Thymus (tissue), 11 donors: ENCODE data around the gene HECTD1. TPM values are rescaled to one million over a fixed set of nuclear protein-coding genes. Genes with fewer than 3 reads are reported as not detected.

Experiments
- DNase-seq, 9 donors: peaks; one replicate each; pipeline ENCODE4 v3.0.0-alpha.2; 2013; ENCODE audit warnings: low spot score in 9 of 9, low read depth in 6 of 9, missing footprints in 1 of 9
- H3K27ac ChIP-seq, 2 donors: one replicate each; pipeline ENCODE4 v1.5.1; 2013; ENCODE audit warnings: control low read depth in 1 of 2, low read depth in 1 of 2, low read length in 1 of 2, mild to moderate bottlenecking in 1 of 2, moderate library complexity in 1 of 2
- H3K27me3 ChIP-seq, 2 donors: one replicate each; pipeline ENCODE4 v1.5.1; 2013; ENCODE audit warnings: low read length in 1 of 2; ENCODE audit not compliant: control insufficient read depth in 2 of 2, insufficient read depth in 1 of 2
- H3K36me3 ChIP-seq, 2 donors: one replicate each; pipeline ENCODE4 v1.5.1; 2013; ENCODE audit warnings: low read length in 1 of 2, mild to moderate bottlenecking in 1 of 2, moderate library complexity in 1 of 2; ENCODE audit not compliant: control insufficient read depth in 2 of 2, insufficient read depth in 2 of 2
- H3K4me1 ChIP-seq, 2 donors: one replicate each; pipeline ENCODE4 v1.5.1; 2013; ENCODE audit warnings: low read length in 2 of 2; ENCODE audit not compliant: control insufficient read depth in 2 of 2, insufficient read depth in 2 of 2
- H3K4me3 ChIP-seq, 2 donors: one replicate each; pipeline ENCODE4 v1.5.1; 2013; ENCODE audit warnings: low read length in 2 of 2, control low read depth in 1 of 2, mild to moderate bottlenecking in 1 of 2
- H3K9me3 ChIP-seq, 2 donors: one replicate each; pipeline ENCODE4 v1.5.1; 2013; ENCODE audit warnings: low read length in 1 of 2, mild to moderate bottlenecking in 1 of 2; ENCODE audit not compliant: control insufficient read depth in 2 of 2, insufficient read depth in 1 of 2
- WGBS: extraction: QIAGEN DNeasy Blood & Tissue Kit; methylation state at CpG from one replicate; pipeline ENCODE4 v1.1.7; 2013; 5-methylcytosine and 5-hydroxymethylcytosine counted together
- polyA plus RNA-seq: library from polyadenylated mRNA; stranded (reverse); fragments of 200-250 nt; gene quantifications from one replicate; pipeline ENCODE4 v1.2.3, GENCODE V29; 2013
- total RNA-seq: library from RNA; stranded (reverse); fragments of 120-200 nt; gene quantifications from one replicate; pipeline ENCODE4 v1.2.4, GENCODE V29; 2013
- donor health status: healthy.

The HECTD1 gene
- total and polyA plus RNA-seq, 2 donors = 46.0 to 74.3 TPM

DNA sequence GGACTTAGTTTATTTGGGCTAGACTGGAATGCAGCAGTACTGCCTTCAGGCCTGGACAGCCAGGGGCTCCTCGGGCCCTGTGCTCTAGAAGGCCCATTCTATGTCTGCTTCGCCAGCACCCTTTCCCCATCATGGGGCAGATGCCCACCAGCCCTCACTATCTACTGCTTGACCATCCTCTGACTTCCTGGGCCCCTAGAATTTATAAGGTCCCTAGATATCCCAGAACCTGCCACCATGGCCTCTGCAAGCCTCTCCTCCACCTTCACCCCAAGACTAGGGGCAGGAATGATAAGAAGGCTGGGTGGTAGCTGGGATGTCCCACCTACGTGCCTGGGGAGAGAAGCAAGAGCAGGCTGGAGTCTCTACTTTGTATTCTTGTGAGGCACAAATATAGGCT is 122.6 kb downstream of the HECTD1 start:
- Histone ChIP-seq H3K4me1 (no peaks in the 10 kb centered on the region), H3K4me3 (no peak overlapping the region), H3K27ac (no peak overlapping the region), H3K36me3 (no peaks in the 10 kb centered on the region), H3K27me3 (no peaks in the 10 kb centered on the region), H3K9me3 (no peaks in the 10 kb centered on the region)
- DNase-seq = no peak
- WGBS = over 99% methylated on average over 3 of the region's 3 CpGs

DNA sequence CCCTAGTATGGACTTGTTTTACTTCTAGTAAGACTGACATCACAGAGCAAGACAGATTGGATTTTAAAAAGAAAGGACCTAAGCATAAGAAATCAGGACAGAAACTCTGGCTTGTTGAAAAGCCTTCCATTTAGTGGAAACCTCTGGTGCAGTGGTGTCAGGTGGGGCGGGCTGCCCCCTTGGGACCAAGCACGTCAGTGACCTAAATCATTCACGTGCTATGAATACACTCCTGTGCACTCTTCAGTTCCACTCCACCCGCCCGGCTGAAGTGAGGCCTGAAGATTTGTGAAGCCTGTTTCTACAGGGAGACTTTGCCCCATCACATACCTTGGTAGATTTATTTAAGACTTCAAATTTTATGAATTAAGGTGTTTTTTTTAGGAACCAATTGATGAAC is 123.2 kb downstream of the HECTD1 start:
- H3K4me3 ChIP-seq = no peak overlapping the region
- no peaks in the 10 kb centered on the region for H3K36me3 ChIP-seq
- no peak overlapping the region for H3K27ac ChIP-seq
- 98% methylated on average over 5 of the region's 5 CpGs for WGBS
- no peak for DNase-seq
- H3K9me3 ChIP-seq = no peaks in the 10 kb centered on the region
- H3K4me1 ChIP-seq = no peaks in the 10 kb centered on the region
- no peaks in the 10 kb centered on the region for H3K27me3 ChIP-seq

DNA sequence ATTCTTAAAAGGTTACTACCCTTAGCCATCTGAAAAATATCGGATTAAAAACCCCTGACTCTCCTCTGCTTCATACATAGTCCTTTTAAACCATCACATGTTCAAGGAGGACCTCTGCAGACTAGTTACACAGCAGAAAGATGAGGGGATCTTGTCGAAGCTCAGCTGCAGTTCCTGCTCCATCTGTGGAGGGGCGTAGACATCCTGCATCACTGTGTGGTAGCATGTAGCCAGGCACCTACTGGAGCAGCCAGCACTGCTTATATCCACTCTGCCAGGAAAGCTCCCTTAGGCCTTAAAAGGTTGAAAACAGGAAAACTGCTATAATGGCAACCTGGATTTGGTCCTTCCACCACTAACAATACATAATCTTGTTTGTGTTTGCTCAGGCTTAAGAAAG is 123.8 kb downstream of the HECTD1 start:
- Histone ChIP-seq H3K36me3 (no peaks in the 10 kb centered on the region), H3K27ac (no peak overlapping the region), H3K9me3 (no peaks in the 10 kb centered on the region), H3K27me3 (no peaks in the 10 kb centered on the region), H3K4me3 (no peak overlapping the region), H3K4me1 (no peaks in the 10 kb centered on the region)
- DNase-seq = no peak
- WGBS = 95% methylated on average over 3 of the region's 3 CpGs

DNA sequence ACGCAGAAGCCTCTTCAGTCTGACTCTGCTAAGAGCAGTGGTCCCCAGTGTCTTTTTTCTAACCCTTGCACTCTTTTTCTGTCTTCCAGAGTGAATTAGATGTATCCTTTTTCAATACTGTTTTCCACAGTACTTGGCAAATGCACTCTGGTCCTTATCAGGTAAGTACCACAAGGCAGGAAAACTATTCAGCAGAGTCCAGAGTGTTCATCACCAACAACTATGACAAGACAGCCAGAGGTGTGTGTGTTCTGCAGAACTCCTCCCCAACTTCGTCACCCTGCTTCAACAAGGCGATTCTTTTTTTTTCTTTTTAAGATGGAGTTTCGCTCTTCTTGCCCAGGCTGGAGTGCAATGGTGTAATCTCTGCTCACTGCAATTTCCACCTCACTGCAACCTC is 127.1 kb downstream of the HECTD1 start:
- no peaks in the 10 kb centered on the region for H3K4me1 ChIP-seq
- H3K27me3 ChIP-seq = no peaks in the 10 kb centered on the region
- H3K36me3 ChIP-seq = no peaks in the 10 kb centered on the region
- H3K4me3 ChIP-seq = no peak overlapping the region
- WGBS = 98% methylated on average over 4 of the region's 4 CpGs
- H3K9me3 ChIP-seq = no peaks in the 10 kb centered on the region
- no peak for DNase-seq
- no peak overlapping the region for H3K27ac ChIP-seq

DNA sequence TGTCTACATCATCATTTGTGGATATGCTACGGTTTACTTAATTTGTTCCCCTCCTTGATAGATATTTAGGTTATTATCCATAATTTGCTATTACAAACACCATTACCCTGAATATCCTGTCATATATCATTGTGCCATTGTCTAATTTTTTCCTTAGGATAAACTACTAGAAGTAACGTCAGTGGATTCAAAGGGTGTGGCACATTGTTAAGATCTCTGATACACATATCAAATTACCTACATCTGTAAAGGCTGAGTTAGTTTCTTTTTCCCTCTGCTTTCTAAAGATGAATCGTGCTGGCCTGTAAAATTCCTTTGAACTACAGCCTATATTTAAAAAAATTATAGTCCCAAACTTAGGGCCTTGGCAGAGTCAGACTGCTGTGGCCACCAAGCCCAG is 127.5 kb downstream of the HECTD1 start:
- no peak for DNase-seq
- Histone ChIP-seq H3K27ac (no peak overlapping the region), H3K4me1 (no peaks in the 10 kb centered on the region), H3K9me3 (no peaks in the 10 kb centered on the region), H3K4me3 (no peak overlapping the region), H3K27me3 (no peaks in the 10 kb centered on the region), H3K36me3 (no peaks in the 10 kb centered on the region)
- 92% methylated on average over 3 of the region's 3 CpGs for WGBS

DNA sequence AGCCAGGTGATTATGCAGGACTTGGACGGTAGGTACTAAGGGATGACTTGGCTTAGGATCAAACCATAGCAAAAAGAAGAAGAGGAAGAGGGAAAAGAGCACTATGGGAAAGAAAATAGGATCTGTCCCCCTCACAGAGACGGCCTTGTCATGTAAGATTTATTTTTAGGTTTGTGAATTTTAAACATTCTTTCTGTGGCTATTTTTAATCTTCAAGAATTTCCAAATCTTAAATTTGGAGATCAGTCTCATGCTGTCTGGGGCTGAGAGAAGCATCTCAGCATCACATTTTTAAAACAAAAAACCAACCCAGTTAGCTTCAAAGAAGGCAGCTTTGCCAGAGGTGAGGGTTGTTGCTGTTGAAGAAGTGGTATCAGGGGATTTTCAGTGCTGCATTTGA is 128.8 kb downstream of the HECTD1 start:
- Histone ChIP-seq H3K4me3 (no peak overlapping the region), H3K4me1 (no peaks in the 10 kb centered on the region), H3K27me3 (no peaks in the 10 kb centered on the region), H3K36me3 (no peaks in the 10 kb centered on the region), H3K9me3 (no peaks in the 10 kb centered on the region), H3K27ac (no peak overlapping the region)
- 66% methylated on average over 2 of the region's 2 CpGs for WGBS
- DNase-seq = no peak

DNA sequence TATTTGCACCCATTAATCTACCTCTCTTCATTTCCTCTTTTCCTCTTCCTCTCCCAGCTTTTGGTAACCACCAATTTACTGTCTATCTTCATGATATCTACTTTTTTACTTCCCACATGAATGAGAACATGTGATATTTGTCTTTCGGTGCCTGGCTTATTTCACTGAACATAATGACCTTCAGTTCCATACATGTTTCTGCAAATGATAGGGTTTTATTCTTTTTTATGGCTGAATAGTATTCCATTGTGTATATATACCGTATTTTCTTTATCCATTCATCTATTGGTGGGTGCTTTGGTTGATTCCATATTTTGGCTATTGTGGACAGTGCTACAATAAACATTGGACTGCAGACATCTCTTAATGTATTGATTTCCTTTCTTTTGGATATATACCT is 132.4 kb downstream of the HECTD1 start:
- Histone ChIP-seq H3K4me3 (no peak overlapping the region), H3K4me1 (no peaks in the 10 kb centered on the region), H3K27ac (no peak overlapping the region), H3K9me3 (no peaks in the 10 kb centered on the region), H3K27me3 (no peaks in the 10 kb centered on the region), H3K36me3 (peaks cover 0 to 2% of the 10 kb centered on the region in 2 donors)
- no peak for DNase-seq
- WGBS = 99% methylated on average over 2 of the region's 2 CpGs

DNA sequence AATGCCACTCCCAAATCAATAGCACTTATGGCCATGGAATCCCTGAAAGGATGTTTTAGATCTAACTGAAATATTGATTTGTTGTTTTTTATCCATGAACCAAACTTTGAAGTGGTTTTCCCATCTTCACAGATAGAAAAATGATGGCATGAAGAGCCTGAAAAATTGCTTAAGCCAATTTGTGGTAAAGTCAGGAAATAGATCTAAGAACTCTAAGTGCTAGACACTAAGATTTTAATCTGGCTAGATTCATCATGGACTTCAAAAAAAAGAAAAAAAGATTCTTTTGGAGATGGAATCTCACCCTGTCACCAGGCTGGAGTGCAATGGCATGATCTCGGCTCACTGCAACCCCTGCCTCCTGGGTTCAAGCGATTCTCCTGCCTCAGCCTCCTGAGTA is 136.4 kb downstream of the HECTD1 start:
- H3K9me3 ChIP-seq = no peaks in the 10 kb centered on the region
- no peak overlapping the region for H3K27ac ChIP-seq
- H3K36me3 ChIP-seq = peaks cover 0 to 4% of the 10 kb centered on the region in 2 donors
- 98% methylated on average over 2 of the region's 2 CpGs for WGBS
- no peaks in the 10 kb centered on the region for H3K4me1 ChIP-seq
- no peak overlapping the region for H3K4me3 ChIP-seq
- no peaks in the 10 kb centered on the region for H3K27me3 ChIP-seq
- DNase-seq = no peak

DNA sequence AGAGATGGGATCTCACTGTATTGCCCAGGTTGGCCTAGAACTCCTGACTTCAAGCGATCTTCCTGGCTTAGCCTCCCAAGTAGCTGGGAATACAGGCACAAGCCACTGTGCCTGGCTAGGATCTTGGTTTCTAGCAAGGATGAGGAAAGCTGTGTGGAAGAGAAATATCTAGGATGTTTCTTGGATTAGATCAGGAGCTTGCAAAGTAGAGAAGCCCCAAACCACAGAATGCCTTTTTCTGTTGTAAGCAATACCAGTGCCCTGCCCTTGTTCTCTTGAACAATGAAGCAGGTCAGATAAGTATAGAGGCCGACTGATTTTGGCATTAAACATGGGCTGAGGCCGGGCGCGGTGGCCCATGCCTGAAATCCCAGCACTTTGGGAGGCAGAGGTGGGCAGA is 137.2 kb downstream of the HECTD1 start:
- Histone ChIP-seq H3K36me3 (peaks cover 0 to 4% of the 10 kb centered on the region in 2 donors), H3K27me3 (no peaks in the 10 kb centered on the region), H3K27ac (no peak overlapping the region), H3K4me1 (no peaks in the 10 kb centered on the region), H3K9me3 (no peaks in the 10 kb centered on the region), H3K4me3 (no peak overlapping the region)
- WGBS = 99% methylated on average over 5 of the region's 5 CpGs
- no peak for DNase-seq

DNA sequence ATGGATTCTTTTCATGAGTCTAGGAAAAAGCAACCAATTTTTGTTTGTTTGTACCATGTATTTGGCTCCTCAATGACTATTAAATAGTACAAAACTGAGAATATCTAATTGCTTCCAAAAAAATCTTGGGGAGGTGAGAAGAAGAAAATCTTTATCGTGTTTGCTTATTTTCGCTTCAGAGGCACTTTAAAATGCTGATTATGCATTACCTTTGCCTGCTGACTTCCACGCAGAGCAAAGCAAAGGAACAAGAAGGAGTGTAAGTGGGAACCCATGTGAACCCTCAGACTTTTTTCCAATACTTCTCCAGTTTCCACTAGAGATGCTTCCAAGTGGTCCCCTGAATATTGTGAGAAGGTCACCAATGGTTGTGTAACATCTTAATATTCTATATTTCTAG is 138.2 kb downstream of the HECTD1 start:
- no peaks in the 10 kb centered on the region for H3K9me3 ChIP-seq
- H3K4me3 ChIP-seq = no peak overlapping the region
- WGBS = 98% methylated on average over 3 of the region's 3 CpGs
- peaks cover 0 to 4% of the 10 kb centered on the region in 2 donors for H3K36me3 ChIP-seq
- H3K4me1 ChIP-seq = no peaks in the 10 kb centered on the region
- H3K27ac ChIP-seq = no peak overlapping the region
- no peak for DNase-seq
- H3K27me3 ChIP-seq = no peaks in the 10 kb centered on the region
